Right ventricle myocardium inferior (tissue), 1 donor: Measurements from ENCODE around the gene S100A14. TPM values are rescaled to one million over a fixed set of nuclear protein-coding genes. Genes with fewer than 3 reads are reported as not detected.
A peak's percentile ranks its signal among the peaks of the same experiment; 100 is the strongest.

Experiments used
- ATAC-seq: fragments of 200-7000 bp; cut with Tn5 transposase; one replicate; pipeline ENCODE4 v1.9.1; 2020; ENCODE audit warnings: mild to moderate bottlenecking, moderate library complexity
- DNase-seq: peaks from one replicate; pipeline ENCODE4 v3.0.0; 2021; ENCODE audit errors: missing footprints
- intact Hi-C: fragments of 100-400 bp; cut with DNase I; formaldehyde crosslinking; loops from one replicate; pipeline ENCODE4 v1.11.0; 2022
- long read RNA-seq: library from polyadenylated mRNA; unstranded; transcript quantifications from one replicate; pipeline ENCODE4 v2.0.0, GENCODE V29; 2021
- total RNA-seq: library from RNA; stranded (reverse); fragmentation: NEBNext Ultra II Directional; extraction: Animal tissue kit (Norgen Biotek cat#: 25700); gene quantifications from one replicate; pipeline ENCODE4 v1.2.1, GENCODE V29; 2021
- donor health status: DM: no; HTN: yes; CAD: no; lungs with severe emphysema.

Gene S100A14
- 6.3 TPM for total RNA-seq
- long read RNA-seq, partial matches to known transcripts = 0 of 4 reads
- long read RNA-seq, other reads (novel, unspliced or antisense) = 1 of 4 reads

- peak; percentile 78 for DNase-seq
- intact Hi-C loops = no loop called here
- ATAC-seq = peak; percentile 35
These were observed at the start of gene S100A14 for GRCh38 chr1:153616144-153616916. S100A14 (minus strand) TSS chr1:153616325; CDS start chr1:153615858, 467 bp downstream.

GRCh38 chr1:153663211-153663610 lies 47.1 kb upstream of the S100A14 start:
- intact Hi-C loops = no loop called here
- no peak for DNase-seq
- no peak for ATAC-seq

DNA sequence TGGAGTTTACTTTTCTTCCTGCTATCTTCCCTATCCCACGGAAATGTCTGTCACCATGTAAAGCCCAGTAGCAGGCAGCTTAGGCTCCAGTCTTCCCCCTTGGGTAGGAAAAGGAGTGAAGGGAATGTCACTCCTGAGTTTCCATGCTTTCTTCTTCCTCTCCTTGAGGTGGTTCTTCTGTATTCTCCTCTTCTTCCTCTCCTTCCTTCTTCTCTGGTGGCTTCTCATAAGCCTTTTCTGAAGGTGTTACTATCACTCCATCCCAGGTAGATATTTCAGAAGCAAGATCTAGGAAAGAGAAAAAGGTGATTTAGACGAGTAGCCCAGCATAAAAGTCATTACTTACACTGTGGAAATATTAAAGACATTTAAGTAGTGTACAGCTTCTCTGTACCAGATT lies 46.1 kb upstream of the S100A14 start:
- ATAC-seq (no peak), DNase-seq (no peak)
- intact Hi-C loops = no loop called here

- DNase-seq = no peak
- intact Hi-C loops = no loop called here
- ATAC-seq = no peak
These were observed 45.1 kb upstream of the S100A14 start for GRCh38 chr1:153661111-153661708.

DNA sequence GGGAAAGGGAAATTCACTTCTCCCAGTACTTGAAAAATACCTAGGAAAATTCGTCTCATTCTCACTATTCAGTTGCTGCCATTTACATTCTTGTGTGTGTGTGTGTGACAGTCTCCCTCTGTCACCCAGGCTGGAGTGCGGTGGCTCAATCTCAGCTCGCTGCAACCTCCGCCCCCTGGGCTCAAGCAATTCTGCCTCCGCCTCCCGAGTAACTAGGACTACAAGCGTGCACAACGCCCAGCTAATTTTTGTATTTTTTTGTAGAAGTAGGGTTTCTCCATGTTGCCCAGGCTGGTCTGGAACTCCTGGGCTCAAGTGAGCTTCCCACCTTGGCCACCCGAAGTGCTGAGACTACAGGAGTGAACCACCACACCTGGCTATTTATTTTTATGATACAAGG lies 43.5 kb upstream of the S100A14 start:
- intact Hi-C loops = loop anchor here (5.0 to 10.0 kb wide), 2 partner anchors 87 to 145 kb away; no protein-coding TSS in a partner anchor
- ATAC-seq = no peak
- DNase-seq = no peak

DNA sequence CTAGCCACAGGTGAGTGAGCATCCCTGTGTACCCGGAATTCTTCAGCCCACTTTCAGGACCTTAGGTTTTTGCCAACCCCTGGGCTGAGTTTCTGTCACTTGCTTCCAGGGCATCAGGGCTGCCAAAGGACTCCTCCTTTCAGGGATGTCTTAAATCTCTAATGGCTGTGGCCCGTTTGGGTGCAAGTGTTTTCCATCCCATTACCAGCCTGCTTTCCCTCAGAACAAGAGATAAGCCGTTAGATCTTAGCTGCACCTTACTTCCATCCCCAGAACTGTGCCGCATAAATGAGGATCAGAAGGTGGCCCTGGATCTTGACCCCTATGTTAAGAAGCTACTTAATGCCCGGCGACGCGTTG lies 43.0 kb upstream of the S100A14 start:
- intact Hi-C loops = loop anchor here (5.0 to 10.0 kb wide), 2 partner anchors 87 to 144 kb away; no protein-coding TSS in a partner anchor
- ATAC-seq (no peak), DNase-seq (no peak)

DNA sequence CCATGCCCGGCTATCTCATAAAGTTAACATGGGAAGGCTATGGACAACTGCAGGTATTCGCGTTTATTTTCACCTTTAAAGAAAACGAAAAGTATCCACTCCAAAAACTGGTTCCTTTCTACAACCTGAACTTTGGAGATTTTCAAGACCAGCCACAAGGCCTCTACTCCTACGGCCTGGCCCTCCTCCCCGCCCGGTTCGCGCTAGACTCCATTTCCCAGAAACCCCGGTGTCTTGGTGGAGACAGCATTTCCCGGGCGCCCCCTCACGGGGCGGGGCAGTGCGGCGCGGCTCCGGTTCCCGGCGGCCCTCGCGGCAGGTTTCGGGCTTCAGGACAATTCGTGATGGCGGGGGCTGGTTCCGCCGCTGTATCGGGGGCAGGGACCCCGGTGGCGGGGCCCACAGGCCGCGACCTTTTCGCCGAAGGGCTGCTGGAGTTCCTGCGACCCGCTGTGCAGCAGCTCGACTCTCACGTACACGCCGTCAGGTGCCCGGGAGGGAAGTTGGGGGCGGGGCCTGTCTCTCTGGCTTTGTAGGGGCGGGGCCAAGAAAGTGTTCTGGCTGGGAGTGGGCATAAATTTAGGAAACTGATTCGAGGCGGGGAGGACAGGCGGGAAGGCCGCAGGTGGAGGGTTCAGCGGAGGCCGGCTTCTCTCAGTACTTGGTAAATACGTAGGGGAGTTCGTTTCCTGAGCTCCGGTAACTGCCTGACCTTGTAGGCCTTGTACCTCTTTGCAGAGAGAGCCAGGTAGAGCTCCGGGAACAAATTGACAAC lies 42.5 kb upstream of the S100A14 start, which contains the start of gene SNAPIN:
Gene SNAPIN (plus strand): TSS at position 304 of the 775 bp plus-strand sequence. CDS start 41 bp downstream, at position 345.
- intact Hi-C loops = loop anchor here (5.0 to 10.0 kb wide), 2 partner anchors 86 to 144 kb away; no protein-coding TSS in a partner anchor
- DNase-seq (peak; percentile 95), ATAC-seq (peak; percentile 99)

- intact Hi-C loops = loop anchor here (5.0 to 10.0 kb wide), 2 partner anchors 83 to 141 kb away; no protein-coding TSS in a partner anchor
- no peak for DNase-seq
- no peak for ATAC-seq
These were observed 39.2 kb upstream of the S100A14 start for GRCh38 chr1:153655333-153655732.

DNA sequence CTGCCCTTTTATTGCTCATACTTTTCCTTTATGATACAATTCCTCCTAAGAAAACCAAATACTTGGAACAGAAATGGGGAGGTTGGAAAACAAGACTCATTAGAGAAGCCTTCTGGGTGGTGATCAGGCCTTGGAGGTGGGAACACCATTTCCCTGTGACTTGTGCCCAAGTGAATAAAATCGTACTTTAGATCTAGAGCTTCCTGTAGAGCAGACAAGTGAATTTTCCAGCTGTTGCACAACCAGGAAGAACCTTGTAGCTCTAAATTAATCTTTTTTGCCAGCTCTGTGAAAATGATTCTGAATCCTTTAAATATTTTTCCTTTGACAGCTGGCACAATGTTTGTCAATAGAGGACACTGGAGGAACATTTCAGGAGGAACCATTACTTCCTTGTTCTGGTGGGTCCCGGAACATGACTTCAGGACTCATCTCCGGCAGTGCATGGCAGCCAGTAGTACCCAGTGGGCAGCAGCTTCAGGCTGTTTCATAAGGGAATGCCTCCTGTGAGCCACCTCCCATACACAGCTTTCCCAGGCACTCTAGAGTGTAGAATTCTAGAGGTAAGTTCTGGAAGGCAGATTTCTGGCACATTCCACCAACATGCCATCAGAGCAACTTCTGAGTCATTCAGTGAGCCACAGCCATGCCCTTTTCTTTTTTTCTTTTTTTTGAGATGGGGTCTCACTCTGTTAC lies 36.8 kb upstream of the S100A14 start:
- no peak for DNase-seq
- ATAC-seq = peak; percentile 47
- intact Hi-C loops = loop anchor here (10.0 kb wide), 1 partner anchor 138 kb away; no protein-coding TSS in a partner anchor

DNA sequence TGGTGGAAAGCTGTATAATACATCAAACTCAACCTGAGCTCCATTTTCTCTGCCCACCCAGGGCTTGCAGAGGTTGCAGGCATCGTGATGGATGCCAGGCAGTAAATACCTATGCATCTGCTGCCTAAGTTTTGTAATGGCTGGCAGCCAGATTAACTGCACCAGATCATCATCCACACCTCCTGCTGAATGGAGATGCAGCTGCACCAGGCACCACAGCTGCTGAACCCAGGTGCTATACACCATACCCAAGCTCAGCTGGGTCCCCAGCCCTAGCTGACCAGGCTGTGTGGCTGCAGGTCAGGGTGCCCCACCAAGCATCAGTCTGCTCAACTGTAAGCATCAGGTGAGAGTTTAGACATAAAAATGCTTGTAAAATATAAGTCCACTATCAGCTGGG lies 35.6 kb upstream of the S100A14 start:
- intact Hi-C loops = loop anchor here (10.0 kb wide), 1 partner anchor 137 kb away; no protein-coding TSS in a partner anchor

DNA sequence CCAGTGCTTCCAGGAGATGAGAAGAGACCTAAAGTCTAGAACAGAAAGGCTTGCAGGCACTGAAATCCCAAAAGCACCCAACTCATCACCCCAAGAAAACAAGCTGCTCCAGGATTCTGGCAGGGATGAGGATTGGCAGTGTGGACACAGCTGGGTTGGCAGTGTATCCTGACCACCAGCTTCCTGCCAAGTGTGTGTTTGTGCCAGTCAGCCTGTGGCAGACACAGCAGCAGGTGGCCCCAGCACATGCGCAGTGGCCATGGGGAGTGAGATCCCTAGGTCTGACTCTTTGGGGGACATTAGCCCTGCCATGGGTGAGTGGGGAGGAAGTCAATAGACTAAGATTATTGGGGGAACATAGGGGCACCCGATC lies 33.7 kb upstream of the S100A14 start:
- intact Hi-C loops = loop anchor here (10.0 kb wide), 1 partner anchor 135 kb away; no protein-coding TSS in a partner anchor
- ATAC-seq (peak; percentile 71), DNase-seq (no peak)

More for the DNA sequence above, 35.6 kb upstream of the S100A14 start:
- no peak for DNase-seq
- ATAC-seq = no peak

DNA sequence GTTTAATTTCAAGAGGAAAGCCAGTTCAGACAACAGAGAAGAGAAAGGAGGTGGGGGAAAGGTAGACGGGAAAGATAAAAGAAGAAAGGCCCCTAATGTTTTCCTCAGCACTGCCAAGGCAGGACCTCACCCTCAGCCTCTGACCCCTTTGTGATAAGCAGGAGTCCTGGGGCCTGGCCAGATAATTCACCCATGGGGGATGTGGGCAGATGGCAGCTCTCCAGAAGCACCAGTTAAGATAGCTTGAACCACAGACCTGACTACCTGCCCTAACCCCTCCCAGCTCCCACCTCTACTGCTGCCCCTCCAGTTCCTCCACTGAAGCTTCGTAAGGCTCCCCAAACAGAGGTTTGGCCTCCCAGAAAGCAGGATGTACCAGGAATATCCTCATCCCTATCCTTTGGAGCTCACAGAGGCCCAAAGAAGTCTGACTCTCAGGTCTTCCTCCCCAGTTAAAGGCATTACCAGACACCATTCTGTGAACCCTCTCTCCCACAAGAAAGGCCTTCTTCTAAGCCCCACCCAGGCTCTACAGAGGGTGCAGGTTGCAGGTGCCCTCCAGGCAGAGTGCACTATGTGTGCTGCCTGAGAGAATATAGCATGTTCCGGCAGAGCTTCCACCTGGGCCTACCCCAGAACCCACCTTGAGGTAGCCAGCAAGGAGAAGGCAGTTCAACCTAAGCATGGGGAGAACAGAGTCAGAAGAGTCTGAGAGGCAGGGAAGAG lies 33.2 kb upstream of the S100A14 start:
- DNase-seq (no peak), ATAC-seq (no peak)
- intact Hi-C loops = no loop called here

DNA sequence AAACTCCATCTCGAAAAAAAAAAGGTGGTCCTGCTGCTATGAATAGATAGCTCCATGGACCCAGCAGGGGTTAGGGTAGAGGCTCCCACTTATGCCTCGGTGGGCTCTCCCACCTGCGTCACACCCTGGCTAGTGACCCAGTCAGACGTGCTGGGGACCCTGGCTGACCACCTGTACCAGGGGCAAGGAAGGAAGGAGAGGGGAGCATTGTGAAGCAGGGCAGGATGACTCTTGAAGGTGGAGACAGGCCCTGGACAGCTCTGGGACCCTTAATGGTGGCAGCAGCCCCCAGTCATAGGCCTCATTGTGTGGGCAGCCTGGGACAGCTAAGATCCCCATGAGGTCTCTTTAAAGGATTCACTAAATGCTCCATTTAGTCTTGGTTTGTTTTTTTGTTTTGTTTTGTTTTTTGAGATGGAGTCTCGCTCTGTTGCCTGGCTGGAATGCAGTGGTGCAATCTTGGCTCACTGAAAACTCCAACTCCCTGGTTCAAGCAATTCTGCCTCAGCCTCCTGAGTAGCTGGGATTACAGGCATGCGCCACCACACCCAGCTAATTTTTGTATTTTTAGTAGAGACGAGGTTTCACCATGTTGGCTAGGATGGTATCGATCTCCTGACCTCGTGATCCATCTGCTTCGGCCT lies 32.0 kb upstream of the S100A14 start:
- DNase-seq (no peak), ATAC-seq (no peak)
- intact Hi-C loops = no loop called here

- peak; percentile 43 for ATAC-seq
These were observed 31.2 kb upstream of the S100A14 start for GRCh38 chr1:153647346-153647714.

DNA sequence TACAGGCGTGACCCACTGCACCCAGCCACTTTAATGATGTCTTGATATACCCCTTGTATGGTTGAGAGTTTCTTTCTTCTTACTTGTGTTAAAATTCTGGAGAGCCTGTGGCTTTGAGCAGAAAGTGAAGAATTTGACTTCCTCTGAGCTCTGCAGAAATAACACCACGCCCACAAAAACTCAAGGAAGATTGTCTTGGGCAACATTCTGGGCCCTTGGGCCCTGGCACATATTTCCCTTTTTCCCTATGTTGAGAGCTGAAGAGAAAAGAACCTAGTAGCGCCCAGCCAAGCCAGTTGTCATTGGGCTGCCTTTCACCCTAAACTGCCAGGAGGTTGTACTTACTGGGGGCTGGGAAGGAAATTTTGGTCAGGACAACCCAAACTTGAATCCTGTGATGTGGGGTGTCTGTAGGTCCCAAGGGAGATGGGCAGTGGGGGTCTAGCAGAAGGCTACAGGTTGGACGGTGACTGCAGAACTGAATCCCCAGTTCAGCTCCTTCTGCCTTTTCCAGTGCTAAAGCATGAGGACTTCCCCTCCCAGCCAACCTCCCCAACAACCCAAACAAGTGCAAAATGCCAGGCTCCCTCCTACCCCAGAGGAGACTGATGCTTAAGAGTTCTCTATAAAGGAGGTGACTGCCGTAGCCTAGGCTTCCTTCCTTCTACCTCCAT lies 30.7 kb upstream of the S100A14 start:
- ATAC-seq (peak; percentile 10), DNase-seq (no peak)
- intact Hi-C loops = no loop called here

More at GRCh38 chr1:153647346-153647714, 31.2 kb upstream of the S100A14 start:
- intact Hi-C loops = no loop called here
- no peak for DNase-seq

GRCh38 chr1:153643816-153644215 lies 27.7 kb upstream of the S100A14 start:
- ATAC-seq (no peak), DNase-seq (no peak)
- intact Hi-C loops = no loop called here

GRCh38 chr1:153643100-153643499 lies 27.0 kb upstream of the S100A14 start:
- DNase-seq (no peak), ATAC-seq (no peak)
- intact Hi-C loops = no loop called here
